GM10266 (cell line): ENCODE data around the gene JAKMIP1.

Experiments
- DNase-seq: peaks from one replicate; pipeline ENCODE4 v3.0.0; 2012; ENCODE audit errors: extremely low spot score
- CTCF ChIP-seq: IDR thresholded peaks from 2 replicates; pipeline ENCODE4 v1.5.1; 2012; ENCODE audit warnings: mild to moderate bottlenecking, low read depth; ENCODE audit not compliant: control insufficient read depth, insufficient read depth; ENCODE audit errors: missing control alignments

JAKMIP1 gene

DNA sequence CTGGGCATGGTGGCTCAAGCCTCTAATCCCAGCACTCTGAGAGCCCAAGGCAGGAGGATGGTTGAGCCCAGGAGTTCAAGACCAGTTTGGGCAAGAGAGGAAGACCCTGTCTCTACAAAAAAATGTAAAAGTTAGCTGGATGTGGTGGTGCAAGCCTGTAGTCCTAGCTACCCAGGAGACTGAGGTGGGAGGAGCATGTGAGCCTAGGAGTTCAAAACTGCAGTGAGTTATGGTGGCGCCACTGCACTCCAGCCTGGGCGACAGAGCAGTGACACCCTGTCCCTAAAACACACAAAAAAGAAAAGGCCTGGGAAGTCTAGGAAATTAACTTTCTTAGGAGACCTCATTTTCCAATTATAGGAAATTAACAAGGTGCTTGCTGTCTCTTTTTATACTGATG is 76.8 kb downstream of the JAKMIP1 start:
- DNase-seq: no peak
- no peak for TF ChIP-seq CTCF

DNA sequence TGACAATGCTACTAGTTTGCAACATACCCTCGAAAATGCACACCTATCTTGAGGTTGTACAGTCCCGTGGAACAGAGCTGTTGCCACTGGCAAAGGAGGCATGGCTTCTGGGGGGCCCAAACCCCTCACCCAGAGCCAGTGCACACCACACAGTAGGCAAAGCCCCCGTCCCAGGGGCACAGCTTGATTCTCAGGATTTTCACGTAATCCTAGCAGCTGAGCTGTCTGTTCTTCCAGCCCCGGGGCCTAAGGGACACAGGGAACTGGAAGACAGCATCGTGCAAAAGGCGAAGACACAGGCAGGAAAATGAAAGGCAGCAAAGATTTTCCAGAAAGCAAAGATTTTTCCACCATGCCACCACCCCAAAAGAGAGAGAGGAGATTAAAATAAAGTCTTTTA is 77.2 kb downstream of the JAKMIP1 start:
- TF ChIP-seq CTCF: no peak
- DNase-seq: no peak

- DNase-seq: no peak
- TF ChIP-seq CTCF: no peak
Measured at GRCh38 chr4:6122496-6122895, 77.9 kb downstream of the JAKMIP1 start.

GRCh38 chr4:6121941-6122340 is 78.4 kb downstream of the JAKMIP1 start:
- TF ChIP-seq CTCF: no peak
- no peak for DNase-seq

DNA sequence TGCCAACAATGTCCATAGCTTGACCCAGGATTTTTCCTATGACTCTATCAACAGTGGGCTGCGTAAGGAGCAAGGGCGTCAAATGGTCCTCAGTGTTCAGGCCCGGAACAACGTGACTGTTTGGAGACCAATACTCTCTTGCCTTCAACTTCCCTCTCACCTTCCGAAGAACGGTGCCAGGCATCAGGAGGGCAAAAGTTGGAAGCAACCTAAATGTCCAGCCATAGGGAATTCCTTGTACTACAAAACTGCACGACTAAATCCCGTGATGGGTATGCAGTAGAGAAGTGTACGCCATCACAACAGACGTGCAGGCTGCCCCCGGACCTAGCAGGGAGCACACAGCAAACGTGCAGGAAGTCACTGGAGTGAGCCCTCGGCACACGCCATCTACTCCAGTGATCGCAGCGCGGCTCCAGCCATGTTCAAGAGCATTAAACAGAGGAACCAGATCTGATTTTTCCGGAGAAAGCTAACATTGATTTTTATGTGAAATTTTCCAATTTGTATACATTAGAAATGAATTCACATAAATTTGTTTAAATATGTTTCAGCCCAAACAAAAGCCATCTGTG is 79.0 kb downstream of the JAKMIP1 start:
- DNase-seq: no peak
- TF ChIP-seq CTCF: no peak

DNA sequence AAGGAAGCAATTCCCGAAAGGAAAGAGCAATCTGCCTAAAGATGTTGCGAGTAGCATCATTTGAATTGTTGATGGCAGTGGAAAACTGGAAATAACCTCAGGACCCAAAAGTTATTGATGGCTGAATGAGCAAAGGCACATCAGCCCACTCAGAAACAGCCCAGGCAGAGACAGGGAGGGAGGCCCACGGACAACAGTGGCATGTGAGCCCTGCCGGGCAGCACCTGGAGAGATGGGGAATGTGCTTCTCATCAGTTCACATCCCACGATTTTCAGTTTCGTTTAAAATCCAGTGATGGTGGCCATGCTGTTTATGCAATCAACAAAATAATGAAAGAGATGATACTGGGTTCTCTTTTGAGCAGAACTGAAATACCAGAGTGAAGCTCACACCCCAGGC is 80.0 kb downstream of the JAKMIP1 start:
- no peak for TF ChIP-seq CTCF

DNA sequence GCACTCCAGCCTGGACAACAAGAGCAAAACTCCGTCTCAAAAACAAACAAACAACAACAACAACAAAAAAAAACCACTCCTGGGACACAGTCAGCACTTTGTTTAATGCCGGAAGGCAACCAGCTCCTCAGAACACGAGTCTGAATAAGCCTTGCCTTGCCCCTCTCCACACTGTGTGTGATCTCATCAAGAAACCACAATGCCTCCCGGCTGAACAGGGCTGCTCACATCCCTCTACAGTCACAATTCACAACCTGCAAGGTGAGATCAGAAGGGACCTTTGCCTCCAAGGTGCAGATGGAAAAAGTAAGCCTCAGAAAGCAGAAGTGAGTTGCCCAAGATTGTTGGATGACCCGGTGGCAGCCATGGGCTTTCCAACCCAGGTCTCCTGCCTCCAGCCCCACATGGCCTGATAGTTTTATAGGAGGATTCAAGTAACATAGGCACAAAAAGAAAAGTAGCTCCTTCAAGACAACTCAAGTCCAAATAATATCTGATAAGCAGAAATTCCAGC is 80.8 kb downstream of the JAKMIP1 start:
- TF ChIP-seq CTCF: no peak
- no peak for DNase-seq

More for the DNA sequence above, 80.0 kb downstream of the JAKMIP1 start:
- no peak for DNase-seq
